Liver (tissue), 3 donors: ENCODE measurements around the gene CNDP2.

ENCODE experiments used
- CTCF ChIP-seq: fragments of 150-350 bp; IDR thresholded peaks from 2 replicates; pipeline ENCODE4 v1.5.1; 2017; ENCODE audit warnings: improper control_type of control experiment, low read depth, low read length; ENCODE audit not compliant: missing input control
- EGR1 ChIP-seq, 2 donors: IDR thresholded peaks; 2 replicates each; pipeline ENCODE4 v1.6.1; 2016 to 2018; ENCODE audit warnings: antibody characterized with exemption in 2 of 2, low read depth in 2 of 2
- donor health status: healthy.
- donor health status: healthy.

- TF ChIP-seq EGR1 (IDR thresholded peaks at IDR 0.05; ENCODE audit: low read depth in 2 of 2) (no peak), CTCF (no peak)
These were observed 6.5 kb upstream of the CNDP2 start for GRCh38 chr18:74489676-74490075.
